BLaER1 treated with 17β-estradiol and CSF1 and Interleukin-3, amounts not matched to agents 10 nM and 100 nM (cell line): ENCODE measurements around the gene ARMC12.
A peak's percentile ranks its signal among the peaks of the same experiment; 100 is the strongest.

ENCODE experiments used
- H3K27ac ChIP-seq, 11 experiments: shearing (Covaris generic); formaldehyde crosslinking; 2 replicates each; pipeline ENCODE4 v1.8.1; 2022
- H3K27me3 ChIP-seq, 11 experiments: shearing (Covaris generic); formaldehyde crosslinking; 2 replicates each; pipeline ENCODE4 v1.8.1; 2022
- H3K36me3 ChIP-seq, 11 experiments: shearing (Covaris generic); formaldehyde crosslinking; 2 replicates each; pipeline ENCODE4 v1.8.1; 2022
- H3K4me1 ChIP-seq, 10 experiments: shearing (Covaris generic); formaldehyde crosslinking; 2 replicates each; pipeline ENCODE4 v1.8.1; 2022
- H3K4me2 ChIP-seq, 11 experiments: shearing (Covaris generic); formaldehyde crosslinking; 2 replicates each; pipeline ENCODE4 v1.8.1; 2022
- H3K4me3 ChIP-seq, 10 experiments: shearing (Covaris generic); formaldehyde crosslinking; 2 replicates each; pipeline ENCODE4 v1.8.1; 2022
- H3K9ac ChIP-seq, 11 experiments: shearing (Covaris generic); formaldehyde crosslinking; 2 replicates each; pipeline ENCODE4 v1.8.1; 2022
- H3K9me3 ChIP-seq, 11 experiments: shearing (Covaris generic); formaldehyde crosslinking; replicated peaks in 1 of 11; 2 replicates each; pipeline ENCODE4 v1.8.1; 2022
- H4K20me1 ChIP-seq, 11 experiments: shearing (Covaris generic); formaldehyde crosslinking; 2 replicates each; pipeline ENCODE4 v1.8.1; 2022
- Cebpa-rat ChIP-seq, 11 experiments: shearing (Covaris generic); IDR thresholded peaks; 2 replicates each; pipeline ENCODE4 v1.8.1; 2022

Gene ARMC12

GRCh38 chr6:35717449-35718374, 19.1 kb upstream of the ARMC12 start:
- Histone ChIP-seq H3K4me3 (peak overlapping the region in 3 of 10 experiments; percentile 11 to 66 (median 21); a peak in 1 of 20 replicates), H3K9me3 (no peaks in the 10 kb centered on the region), H3K27me3 (no peaks in the 10 kb centered on the region), H3K36me3 (no peaks in the 10 kb centered on the region), H3K9ac (peak overlapping the region in 10 of 11 experiments; percentile 59 to 79 (median 74); a peak in 20 of 22 replicates), H3K4me2 (peak overlapping the region; percentile 76 to 100 (median 91)), H3K27ac (peak overlapping the region in 10 of 11 experiments; percentile 57 to 89 (median 82); a peak in 21 of 22 replicates), H3K4me1 (peaks cover 74 to 87% (median 80%) of the 10 kb centered on the region in 10 experiments), H4K20me1 (no peaks in the 10 kb centered on the region)
- no peak for TF ChIP-seq Cebpa-rat (IDR thresholded peaks at IDR 0.05)

DNA sequence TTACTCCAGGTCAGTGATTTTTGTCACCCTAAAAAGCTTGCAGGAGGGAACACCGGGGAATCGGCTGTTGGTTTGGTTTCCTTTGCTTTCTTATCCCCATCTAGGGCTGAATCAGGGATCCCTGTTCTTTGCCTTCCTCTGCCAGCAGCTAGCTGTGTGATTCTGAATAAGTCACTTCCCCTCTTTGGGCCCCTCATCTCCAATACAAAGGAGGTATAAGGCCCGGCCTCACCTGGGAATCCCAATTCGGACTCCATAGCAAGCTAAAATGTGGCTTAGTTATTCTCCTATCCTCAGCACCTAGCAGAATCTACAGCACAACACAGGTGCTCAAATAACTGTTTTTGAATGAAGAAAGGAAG, 18.5 kb upstream of the ARMC12 start:
- H4K20me1 ChIP-seq, result no peaks in the 10 kb centered on the region
- TF ChIP-seq Cebpa-rat (IDR thresholded peaks at IDR 0.05), result no peak
- peaks cover 71 to 85% (median 79%) of the 10 kb centered on the region in 10 experiments for H3K4me1 ChIP-seq
- H3K4me3 ChIP-seq, result peak overlapping the region in 3 of 10 experiments; percentile 2 to 66 (median 21); a peak in 2 of 20 replicates
- H3K27ac ChIP-seq, result peak overlapping the region; percentile 57 to 89 (median 82); a peak in 21 of 22 replicates
- H3K9me3 ChIP-seq, result no peaks in the 10 kb centered on the region
- peak overlapping the region; percentile 76 to 100 (median 91) for H3K4me2 ChIP-seq
- no peaks in the 10 kb centered on the region for H3K27me3 ChIP-seq
- H3K36me3 ChIP-seq, result no peaks in the 10 kb centered on the region
- peak overlapping the region; percentile 55 to 79 (median 73); a peak in 21 of 22 replicates for H3K9ac ChIP-seq

DNA sequence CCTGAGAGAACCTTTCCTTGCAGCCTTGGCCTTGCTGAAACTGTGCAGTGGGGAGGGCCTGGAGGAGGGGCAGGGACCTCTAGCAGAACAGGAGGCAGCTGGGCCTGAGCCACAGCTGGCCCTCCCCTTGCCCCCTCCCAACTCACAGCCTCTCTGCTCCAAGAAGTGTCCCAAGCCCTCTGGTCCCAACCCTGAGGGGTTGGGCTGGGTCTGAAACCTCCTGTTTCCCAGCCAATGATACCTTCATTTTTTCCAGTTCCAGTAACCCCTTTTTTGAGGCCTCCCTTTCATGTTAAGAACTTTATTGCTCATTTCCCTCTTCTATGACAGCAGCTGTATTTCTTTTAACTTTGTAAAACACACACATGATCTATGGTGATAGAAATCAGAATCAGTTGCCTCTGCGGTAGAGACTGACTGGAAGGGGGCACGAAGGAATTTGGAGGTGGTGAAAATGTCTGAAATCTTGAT, 17.9 kb upstream of the ARMC12 start:
- H3K4me2 ChIP-seq, result peak overlapping the region; percentile 76 to 100 (median 91)
- TF ChIP-seq Cebpa-rat (IDR thresholded peaks at IDR 0.05), result no peak
- H3K27me3 ChIP-seq, result no peaks in the 10 kb centered on the region
- H3K9ac ChIP-seq, result peak overlapping the region; percentile 55 to 79 (median 73); a peak in 21 of 22 replicates
- peaks cover 72 to 85% (median 80%) of the 10 kb centered on the region in 10 experiments for H3K4me1 ChIP-seq
- H4K20me1 ChIP-seq, result no peaks in the 10 kb centered on the region
- peak overlapping the region; percentile 57 to 89 (median 82) for H3K27ac ChIP-seq
- no peaks in the 10 kb centered on the region for H3K9me3 ChIP-seq
- H3K4me3 ChIP-seq, result peak overlapping the region in 5 of 10 experiments; percentile 2 to 66 (median 45); a peak in 5 of 20 replicates
- no peaks in the 10 kb centered on the region for H3K36me3 ChIP-seq

DNA sequence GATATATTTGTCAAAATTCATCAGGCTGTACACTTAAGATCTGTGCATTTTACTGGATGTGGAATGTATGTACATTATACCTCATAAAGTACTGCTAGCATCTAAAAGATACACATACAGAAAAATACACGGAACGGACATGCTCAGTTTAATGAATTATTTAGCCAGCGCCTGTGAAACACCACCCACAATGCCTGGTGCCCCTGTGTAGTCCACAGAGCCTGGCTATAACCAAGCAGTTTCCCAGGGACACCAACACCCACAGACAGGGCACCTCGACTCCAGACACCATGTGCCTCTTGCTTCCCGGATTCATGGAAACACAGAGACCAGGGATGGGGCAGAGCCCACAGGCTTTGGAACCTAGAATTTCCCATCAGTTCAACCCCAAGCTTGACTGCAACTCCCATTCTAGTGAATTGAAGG, 17.4 kb upstream of the ARMC12 start:
- peak overlapping the region; percentile 55 to 79 (median 73); a peak in 21 of 22 replicates for H3K9ac ChIP-seq

GRCh38 chr6:35719830-35720733, 16.8 kb upstream of the ARMC12 start:
- Histone ChIP-seq H4K20me1 (no peaks in the 10 kb centered on the region), H3K4me1 (peaks cover 83 to 96% (median 91%) of the 10 kb centered on the region in 10 experiments), H3K9ac (peak overlapping the region; percentile 33 to 79 (median 73)), H3K4me3 (peak overlapping the region; percentile 31 to 66 (median 50); a peak in 19 of 20 replicates), H3K9me3 (no peaks in the 10 kb centered on the region), H3K27ac (peak overlapping the region; percentile 57 to 89 (median 82); a peak in 21 of 22 replicates), H3K36me3 (no peaks in the 10 kb centered on the region), H3K4me2 (peak overlapping the region; percentile 76 to 100 (median 91)), H3K27me3 (no peaks in the 10 kb centered on the region)
- no peak for TF ChIP-seq Cebpa-rat (IDR thresholded peaks at IDR 0.05)

More for the DNA sequence above, 17.4 kb upstream of the ARMC12 start:
- no peaks in the 10 kb centered on the region for H3K27me3 ChIP-seq
- no peaks in the 10 kb centered on the region for H4K20me1 ChIP-seq
- H3K4me3 ChIP-seq, result peak overlapping the region; percentile 31 to 66 (median 50); a peak in 15 of 20 replicates
- peak overlapping the region; percentile 57 to 89 (median 82); a peak in 21 of 22 replicates for H3K27ac ChIP-seq
- no peak for TF ChIP-seq Cebpa-rat (IDR thresholded peaks at IDR 0.05)
- H3K4me1 ChIP-seq, result peaks cover 76 to 89% (median 84%) of the 10 kb centered on the region in 10 experiments
- no peaks in the 10 kb centered on the region for H3K9me3 ChIP-seq
- H3K36me3 ChIP-seq, result no peaks in the 10 kb centered on the region
- H3K4me2 ChIP-seq, result peak overlapping the region; percentile 76 to 100 (median 91)

GRCh38 chr6:35722121-35722761, 14.6 kb upstream of the ARMC12 start:
- H3K4me3 ChIP-seq, result no peak overlapping the region
- no peaks in the 10 kb centered on the region for H3K27me3 ChIP-seq
- no peak for TF ChIP-seq Cebpa-rat (IDR thresholded peaks at IDR 0.05)
- peak overlapping the region; percentile 46 to 100 (median 90); a peak in 19 of 22 replicates for H3K4me2 ChIP-seq
- no peaks in the 10 kb centered on the region for H4K20me1 ChIP-seq
- H3K36me3 ChIP-seq, result no peaks in the 10 kb centered on the region
- H3K9me3 ChIP-seq, result no peaks in the 10 kb centered on the region
- peak overlapping the region in 1 of 11 experiments; percentile 1; a peak in 1 of 22 replicates for H3K9ac ChIP-seq
- peak overlapping the region in 2 of 11 experiments; percentile 12 to 19; a peak in 1 of 22 replicates for H3K27ac ChIP-seq
- H3K4me1 ChIP-seq, result peaks cover 95 to 99% (median 97%) of the 10 kb centered on the region in 10 experiments

DNA sequence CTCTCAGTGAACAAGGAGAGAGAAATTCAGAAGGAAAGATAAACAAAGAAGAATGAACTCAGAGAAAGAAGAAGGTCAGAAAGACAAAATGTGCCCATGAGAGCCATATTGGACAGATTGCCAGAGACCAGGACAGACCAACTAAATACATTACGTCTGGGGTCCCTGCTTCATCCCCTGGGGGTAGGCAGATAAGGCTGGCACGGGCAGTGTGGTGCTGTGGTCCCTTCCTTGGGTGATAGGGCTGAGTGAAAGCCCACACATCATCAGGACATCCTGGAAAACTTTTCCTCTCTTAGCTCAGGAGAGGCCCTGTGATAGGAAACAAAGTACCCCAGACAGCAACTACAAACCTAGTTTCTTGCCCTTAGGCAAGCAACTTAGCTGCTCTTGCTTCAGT, 13.2 kb upstream of the ARMC12 start:
- peak overlapping the region; percentile 91 to 100 (median 99); a peak in 19 of 22 replicates for H3K4me2 ChIP-seq
- TF ChIP-seq Cebpa-rat (IDR thresholded peaks at IDR 0.05), result no peak
- no peak overlapping the region for H3K4me3 ChIP-seq
- H3K4me1 ChIP-seq, result peaks cover 92 to 97% (median 94%) of the 10 kb centered on the region in 10 experiments
- H3K9me3 ChIP-seq, result no peaks in the 10 kb centered on the region
- no peak overlapping the region; a peak in 1 of 22 replicates for H3K9ac ChIP-seq
- no peaks in the 10 kb centered on the region for H3K27me3 ChIP-seq
- no peaks in the 10 kb centered on the region for H3K36me3 ChIP-seq
- no peaks in the 10 kb centered on the region for H4K20me1 ChIP-seq
- H3K27ac ChIP-seq, result peak overlapping the region in 4 of 11 experiments; percentile 14 to 35 (median 26); a peak in 2 of 22 replicates

- H3K4me2 ChIP-seq, result peak overlapping the region; percentile 91 to 100 (median 99)
- H3K4me3 ChIP-seq, result no peak overlapping the region
- 0 out of 22 replicates have a peak overlapping the region, but pooled peaks of 1 of the 11 experiments have one; percentile 11 for H3K9ac ChIP-seq
- no peaks in the 10 kb centered on the region for H3K27me3 ChIP-seq
- no peak for TF ChIP-seq Cebpa-rat (IDR thresholded peaks at IDR 0.05)
- peaks cover 92 to 97% (median 94%) of the 10 kb centered on the region in 10 experiments for H3K4me1 ChIP-seq
- no peaks in the 10 kb centered on the region for H4K20me1 ChIP-seq
- peak overlapping the region in 5 of 11 experiments; percentile 14 to 35 (median 26); a peak in 4 of 22 replicates for H3K27ac ChIP-seq
- H3K9me3 ChIP-seq, result no peaks in the 10 kb centered on the region
- H3K36me3 ChIP-seq, result no peaks in the 10 kb centered on the region
Measured at GRCh38 chr6:35724059-35724458, 12.8 kb upstream of the ARMC12 start.
